Pulmonary artery endothelial cell (primary cell): ENCODE data around the gene CMTR1. TPM values are rescaled to one million over a fixed set of nuclear protein-coding genes. Genes with fewer than 3 reads are reported as not detected.
"Not testable (repeated sequence)": the region's sequence is repeated elsewhere in the genome, so short reads cannot be mapped to it uniquely, and the experiment has no call there.

Experiments
- DNase-seq: peaks from one replicate; pipeline ENCODE4 v3.0.0-alpha.2; 2011; ENCODE audit warnings: low read depth, low spot score
- total RNA-seq: library from RNA; depleted of rRNA; stranded (reverse); fragments of >200 nt; gene quantifications from 2 replicates; pipeline ENCODE4 v1.2.3, GENCODE V29; 2014

Gene CMTR1
- total RNA-seq, 1 donor from 2014 or later: 32.6 TPM

DNA sequence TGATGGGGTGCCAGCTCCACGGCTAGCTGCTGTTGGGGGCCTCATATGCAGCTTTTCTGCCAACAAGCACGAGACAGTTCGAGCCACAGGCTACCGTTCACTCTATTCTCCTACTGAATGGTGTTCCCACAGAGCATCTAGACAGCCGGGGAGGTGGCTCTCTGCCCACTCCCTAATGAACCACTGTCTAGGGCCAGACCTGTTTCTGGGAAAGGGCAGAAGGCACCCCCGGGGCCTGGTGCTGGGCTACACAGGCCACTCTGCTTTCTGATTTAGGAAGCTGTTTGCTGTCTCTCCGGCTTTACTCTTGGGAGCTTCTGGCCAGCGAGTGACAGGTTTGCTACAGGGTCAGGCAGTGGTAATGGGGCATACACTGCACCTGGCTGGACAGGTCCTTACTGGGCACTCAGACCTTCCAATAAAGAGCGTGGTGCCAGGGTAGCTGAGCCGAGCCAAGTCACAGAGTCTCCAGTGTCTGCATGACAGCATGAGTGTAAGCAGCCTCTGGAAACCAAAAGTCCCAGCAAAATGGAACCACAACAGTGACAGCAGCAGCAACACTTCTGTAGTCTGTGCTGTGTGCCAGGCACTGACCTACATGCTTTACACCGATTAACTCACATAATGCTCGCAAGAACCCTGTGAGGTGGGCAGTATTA lies 58.3 kb downstream of the CMTR1 start:
- DNase-seq: no peak

DNA sequence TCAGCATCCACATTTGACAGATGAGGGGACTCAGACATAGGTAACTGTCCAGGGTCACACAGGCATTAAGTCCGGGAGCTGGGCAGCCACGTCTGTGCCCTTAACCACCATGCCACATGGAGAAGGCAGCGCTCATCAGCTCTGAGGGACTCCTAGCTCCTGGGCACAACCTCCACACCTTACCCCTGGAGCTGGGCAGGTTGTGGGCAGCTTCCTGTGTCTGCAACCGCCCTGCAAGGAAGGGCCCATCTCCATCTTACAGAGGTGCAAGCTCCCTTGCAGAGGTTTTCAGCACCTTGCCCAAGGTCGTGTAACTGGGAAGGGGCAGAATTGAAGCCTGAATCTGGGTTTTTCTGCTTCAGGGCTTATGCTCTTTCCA lies 58.8 kb downstream of the CMTR1 start:
- DNase-seq: no peak

DNA sequence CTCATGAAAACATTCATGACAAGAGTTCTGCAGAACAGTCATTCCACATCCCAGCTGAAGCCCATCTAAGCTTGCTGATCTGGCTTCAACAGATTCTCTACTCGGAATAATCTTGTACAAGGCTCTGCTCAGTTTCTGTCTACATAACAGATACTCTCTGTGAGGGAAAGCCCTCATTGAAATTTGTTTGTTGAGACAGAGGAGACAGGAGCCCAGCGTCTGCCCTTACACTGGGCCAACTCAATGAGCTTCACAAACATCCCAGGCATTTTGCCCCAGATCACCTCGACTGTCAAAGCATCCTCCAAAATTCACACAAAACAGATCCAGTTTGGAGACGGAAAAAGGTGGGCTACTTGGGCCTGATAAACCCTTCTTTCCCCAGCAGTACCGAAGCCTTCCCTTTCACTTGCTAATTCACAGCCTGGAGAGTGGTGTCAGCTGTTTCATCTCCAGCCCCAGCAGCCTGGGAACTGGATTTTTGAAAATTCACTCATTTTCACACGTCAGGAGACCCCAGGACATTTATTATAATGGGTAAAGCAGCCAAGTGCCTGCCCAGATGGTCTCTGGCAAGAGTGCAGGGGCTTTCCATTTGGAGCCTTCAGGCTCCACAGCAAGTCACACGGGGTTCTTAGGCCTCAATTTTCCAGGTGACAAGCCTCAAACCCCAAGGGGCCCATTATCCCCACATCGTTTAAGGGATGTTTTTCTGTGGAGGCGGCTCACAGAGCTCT lies 59.4 kb downstream of the CMTR1 start:
- DNase-seq: no peak

DNA sequence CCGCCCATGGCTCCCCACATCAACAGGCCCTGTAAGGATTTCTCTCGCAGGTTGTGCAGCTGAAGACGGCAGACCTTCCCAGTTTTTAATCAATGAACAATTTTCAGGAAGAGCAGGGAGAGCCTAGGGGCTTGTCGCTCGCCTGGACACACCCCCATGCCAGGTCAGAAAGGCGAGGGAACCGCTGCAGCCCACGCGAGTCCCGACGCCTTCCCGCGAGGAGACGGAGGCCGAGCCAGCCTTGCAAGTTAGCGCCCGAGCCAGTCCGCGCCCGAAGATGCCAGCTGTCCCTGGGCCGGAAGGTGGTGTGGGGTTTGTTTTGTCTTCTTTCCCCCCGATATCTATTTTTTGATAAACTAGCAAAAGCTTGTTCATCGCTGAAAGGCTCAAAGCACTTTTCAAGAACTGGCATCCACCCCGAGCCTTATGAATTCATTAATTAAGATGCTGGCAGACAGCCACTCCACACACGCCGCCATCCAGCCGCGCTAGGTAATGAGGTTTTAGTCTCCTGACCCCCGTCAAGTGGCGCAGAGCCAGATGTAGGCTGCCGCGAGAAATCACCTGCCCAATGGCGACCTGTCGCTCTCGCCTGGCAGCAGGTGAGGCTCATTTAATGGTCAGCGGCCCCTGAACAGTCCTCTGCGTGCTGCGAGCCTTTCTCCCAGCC lies 60.1 kb downstream of the CMTR1 start:
- no peak for DNase-seq

DNA sequence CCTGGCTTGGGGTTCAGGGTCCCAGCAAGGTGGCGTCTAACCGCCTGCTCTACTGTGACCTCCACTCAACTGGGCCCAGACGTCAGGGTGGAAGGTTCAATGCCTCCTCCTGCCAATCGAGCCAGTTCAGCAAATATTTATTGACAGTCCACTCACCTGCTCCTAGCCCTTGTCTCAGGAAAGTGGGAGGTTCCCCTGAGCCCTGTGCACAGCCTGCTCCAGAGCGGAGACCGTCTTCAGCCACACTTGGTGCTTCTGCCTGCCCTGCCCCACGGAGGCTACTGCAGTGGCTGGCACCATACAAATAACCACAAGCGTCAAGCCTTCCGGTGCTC lies 60.6 kb downstream of the CMTR1 start:
- no peak for DNase-seq

DNA sequence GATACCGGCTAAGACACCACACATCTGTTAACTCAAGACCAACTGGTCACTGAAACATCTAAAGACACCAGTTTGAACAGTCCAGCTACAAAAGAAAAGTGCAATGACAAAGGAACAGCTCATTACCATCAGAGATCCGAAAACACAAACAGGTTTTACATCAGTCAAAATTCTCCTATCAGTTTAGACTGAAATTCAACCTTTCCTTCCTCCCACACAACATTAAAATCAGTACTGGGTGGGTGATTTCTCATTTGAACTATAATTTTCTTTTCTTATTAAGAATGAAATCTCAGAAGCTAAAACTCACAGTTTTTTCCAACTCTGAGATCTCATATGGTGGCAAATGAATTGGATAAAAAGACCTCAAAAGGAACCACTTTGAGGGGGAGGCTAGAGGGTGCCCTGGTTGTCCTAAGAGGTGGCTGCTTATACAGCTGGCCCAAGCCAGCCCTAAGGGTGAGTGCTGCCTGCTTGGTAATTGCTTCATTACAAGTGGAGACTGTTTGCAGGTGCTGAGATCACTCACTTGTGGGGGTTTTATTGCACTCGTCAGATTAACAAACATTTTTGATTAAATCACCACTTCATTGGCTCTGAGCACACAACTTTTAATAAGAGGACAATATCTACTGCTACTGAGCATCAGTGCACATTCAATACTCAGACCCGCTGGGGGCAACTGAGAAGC lies 62.4 kb downstream of the CMTR1 start:
- no peak for DNase-seq

DNA sequence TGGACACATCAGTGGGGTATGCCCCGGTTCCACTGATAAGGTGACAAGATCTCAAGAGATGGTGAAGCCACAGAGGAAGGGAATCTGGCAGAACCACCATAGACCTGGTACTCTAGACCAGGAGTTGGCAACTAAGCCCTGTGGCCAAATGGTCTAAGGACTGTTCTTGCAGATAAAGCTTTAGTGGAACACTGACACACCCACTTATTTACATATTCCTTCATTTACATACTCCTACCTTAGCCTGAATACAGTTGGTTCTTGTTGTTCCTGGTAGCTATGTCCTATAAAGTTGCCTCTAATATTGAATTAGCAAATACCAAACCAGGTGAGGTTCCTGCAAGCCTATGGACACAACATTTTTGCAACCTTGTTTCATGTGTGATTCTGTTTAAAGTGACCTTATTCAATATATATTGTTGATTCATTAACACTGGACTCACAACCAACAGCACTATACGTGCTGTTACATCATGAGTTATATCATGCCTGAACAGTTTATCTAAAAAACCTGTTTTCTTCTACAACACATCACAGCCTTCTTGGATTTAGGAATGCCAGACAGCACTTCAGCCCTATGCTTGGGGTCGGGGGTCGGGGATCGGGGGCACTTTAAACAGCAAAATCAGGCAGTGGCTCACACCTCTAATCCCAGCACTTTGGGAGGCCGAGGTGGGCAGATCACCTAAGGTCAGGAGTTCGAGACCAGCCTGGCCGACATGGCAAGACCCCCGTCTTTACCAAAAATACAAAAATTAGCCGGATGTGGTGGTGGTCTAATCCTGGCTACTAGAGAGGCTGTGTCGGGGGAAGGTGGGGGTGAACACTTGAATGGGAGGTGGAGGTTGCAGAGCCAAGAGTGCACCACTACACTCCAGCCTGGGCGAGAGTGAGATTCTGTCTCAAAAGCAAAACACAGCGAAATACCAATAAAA lies 64.2 kb downstream of the CMTR1 start:
- no peak for DNase-seq

DNA sequence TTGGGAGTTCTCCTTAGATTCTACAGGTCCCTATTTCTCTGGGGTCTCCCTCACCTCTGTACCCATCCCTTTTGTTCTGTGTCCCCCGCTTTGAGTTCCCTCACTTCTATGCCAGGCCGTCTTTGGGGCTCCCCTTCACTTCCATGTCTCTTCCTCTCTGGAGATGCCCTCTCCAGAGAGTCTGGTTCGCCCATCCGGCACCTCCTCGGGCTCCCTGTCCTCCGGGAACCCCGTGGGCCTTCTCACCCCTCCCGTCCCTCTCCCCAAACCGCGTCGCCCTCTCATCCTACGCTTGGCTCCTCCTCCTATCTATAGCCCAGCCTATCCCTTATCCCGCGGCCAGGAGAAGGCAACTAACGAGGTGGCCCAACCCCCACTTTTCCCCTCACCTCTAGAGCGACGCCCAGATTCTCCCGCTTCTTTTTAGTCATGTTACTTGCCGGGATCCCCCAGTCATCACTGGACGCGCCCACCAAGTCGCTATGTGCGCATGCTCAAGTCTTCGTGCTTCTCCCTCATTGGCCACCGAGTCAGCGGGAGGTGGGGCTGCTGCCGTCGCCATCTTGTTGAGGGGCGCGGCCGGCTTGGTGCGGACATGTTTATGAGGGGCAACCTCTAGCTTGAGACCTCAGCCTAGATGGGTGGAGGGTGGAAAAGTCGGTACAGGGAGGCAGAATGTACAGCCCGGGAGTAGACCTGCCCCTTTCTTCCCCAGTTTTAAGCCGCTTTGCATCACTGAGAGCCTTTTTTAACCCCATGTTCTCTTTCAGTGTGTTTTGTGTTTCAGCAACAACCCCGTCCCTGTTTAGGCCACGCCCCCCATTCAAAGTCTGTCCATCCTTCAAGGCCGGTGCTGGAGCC lies 66.6 kb downstream of the CMTR1 start, which contains the start of gene CCDC167:
CCDC167 (minus strand) TSS at position 461 of the 861 bp plus-strand sequence; CDS start at position 431, 30 bp downstream.
- peak; percentile 85 for DNase-seq

DNA sequence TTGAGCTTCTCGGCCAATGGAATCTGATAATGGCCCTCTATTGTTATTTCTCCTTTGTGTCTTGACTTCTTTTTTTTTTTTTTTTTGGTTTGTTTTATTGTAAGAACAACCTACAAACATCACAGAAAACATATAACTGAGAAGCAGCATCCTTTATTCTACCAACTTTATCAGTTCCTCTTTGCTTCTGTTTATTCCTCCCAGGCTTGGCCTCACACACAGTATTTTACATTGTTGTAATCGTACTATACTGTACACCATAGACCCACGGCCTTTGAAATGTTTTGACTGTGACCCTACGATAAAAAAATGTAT lies 67.2 kb downstream of the CMTR1 start:
- no peak for DNase-seq

DNA sequence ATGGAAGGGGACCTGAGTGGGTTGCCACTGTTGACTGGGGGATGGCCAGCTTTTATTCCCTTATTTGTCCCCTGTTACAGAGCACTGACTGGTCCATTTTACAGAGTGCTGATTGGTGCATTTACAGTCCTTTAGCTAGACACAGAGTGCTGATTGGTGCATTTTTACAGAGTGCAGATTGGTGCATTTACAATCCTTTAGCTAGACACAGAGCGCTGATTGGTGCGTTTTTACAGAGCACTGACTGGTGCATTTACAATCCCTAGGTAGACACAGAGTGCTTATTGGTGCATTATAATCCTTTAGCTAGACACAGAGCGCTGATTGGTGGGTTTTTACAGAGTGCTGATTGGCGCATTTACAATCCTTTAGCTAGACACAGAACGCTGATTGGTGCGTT lies 67.9 kb downstream of the CMTR1 start:
- DNase-seq: not testable (repeated sequence)

DNA sequence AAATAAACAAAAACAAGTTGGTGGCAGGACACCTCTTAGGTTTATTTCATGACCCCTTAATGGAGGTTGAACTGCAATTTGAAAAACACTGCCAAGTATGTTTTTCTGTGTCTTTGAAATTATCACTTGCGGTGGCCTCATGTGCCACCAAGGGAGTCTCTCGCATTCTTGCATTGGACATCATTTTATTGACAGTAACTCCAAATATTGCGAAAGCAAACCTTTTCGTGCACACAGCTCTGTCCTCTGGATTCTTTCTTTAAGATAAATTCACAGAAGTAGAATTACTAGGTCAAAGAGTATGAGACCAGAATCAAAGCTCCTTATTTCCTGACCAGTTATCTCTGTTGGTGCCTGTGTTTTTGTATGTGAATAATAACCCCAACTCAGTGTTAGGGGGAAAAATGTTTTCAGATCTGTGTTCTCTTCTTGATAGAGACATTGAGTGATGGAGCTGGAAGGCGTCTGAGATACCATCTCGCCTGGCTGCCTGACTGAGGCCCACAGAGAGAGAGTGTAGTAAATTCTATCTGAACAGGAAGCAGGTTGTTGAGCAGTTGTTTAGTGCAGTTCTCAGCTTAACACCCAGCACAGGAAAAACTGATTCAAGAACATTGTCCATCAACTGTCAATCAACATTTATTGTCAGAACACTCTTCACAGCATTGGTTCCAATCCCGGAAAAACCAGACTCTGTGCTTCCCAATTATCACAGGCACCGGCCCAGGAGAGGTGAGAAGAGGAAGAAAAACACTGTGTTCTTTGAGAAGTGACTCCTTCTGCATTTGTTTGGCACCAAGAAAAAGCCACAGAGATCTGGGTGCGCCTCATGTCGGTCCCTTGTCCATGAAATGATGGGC lies 68.8 kb downstream of the CMTR1 start:
- DNase-seq: no peak

DNA sequence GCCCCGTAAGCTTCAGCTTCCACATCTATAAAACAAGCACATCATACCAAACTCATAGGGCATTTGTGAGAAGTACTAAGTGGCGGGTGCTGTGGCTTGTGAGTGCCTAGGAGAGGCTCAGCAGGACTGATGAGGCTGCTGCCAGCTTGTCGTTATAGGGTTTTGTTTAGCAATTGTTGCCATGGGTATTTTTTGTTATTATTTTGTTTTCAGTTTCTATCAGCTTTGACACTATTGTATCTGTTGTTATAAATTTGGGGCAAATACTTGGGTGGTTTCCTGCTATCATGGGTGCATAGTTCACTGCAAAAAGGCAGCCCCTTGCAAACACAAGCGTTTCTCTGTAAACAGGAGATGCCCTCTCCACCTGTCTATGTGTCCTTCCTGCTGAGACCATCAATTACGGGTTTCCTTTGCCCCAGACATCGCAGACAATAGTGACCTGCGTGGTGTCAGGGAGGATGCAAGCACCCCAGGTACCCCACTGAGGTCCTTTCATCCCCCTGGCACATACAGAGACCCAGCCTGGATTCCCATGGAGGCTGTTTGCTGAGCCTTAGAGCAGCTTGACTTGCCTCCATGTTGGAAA lies 69.8 kb downstream of the CMTR1 start:
- no peak for DNase-seq

DNA sequence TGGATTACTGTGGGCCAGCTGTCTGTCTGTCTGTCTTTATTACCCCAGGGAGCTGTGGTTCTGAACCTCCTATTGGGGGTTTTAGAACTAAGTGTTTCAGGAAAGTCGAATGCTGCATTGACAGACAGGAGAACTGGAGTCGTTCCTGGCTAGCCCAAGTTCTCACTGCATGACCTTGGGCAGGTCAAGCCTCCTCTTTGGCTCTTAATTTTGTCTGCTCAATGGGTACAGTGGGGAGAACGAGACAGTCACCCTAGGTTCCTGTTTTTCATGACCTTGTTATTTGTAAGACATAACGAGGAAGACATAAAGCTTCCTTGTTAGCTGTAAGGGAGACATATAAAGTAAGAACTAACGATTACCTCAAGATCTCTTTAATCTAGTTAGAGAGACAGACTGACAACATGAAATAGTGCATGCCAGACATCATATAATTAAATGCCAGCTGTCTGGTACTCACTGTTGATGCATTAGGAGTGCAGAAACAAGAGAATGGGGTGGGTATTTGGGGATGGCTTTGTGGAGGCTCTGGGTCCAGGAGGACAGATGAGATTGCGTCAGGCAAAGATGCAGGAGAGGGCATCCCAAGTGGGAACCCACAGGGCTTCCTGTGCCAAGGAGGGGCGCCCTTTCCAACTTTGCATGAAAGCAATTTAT lies 70.4 kb downstream of the CMTR1 start:
- no peak for DNase-seq

DNA sequence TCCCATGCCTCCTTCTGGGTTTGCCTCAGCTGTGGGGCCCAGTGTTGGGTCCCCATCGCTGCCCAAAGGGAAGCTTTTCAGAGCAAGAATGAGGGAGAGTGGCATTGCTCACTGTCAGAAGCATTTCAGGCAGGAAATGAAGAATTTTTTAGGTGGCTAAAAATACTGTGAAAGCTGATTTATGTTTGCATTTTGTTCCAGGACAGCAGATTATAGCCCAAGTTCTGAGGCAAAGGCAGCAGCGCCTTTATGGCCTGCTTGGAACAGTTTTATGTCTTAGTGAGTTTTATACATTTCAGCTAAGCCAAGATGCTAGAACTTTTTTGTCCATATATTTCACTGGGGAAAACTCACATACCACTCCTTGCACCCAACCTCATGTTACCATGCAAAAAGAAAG lies 71.0 kb downstream of the CMTR1 start:
- DNase-seq: no peak

DNA sequence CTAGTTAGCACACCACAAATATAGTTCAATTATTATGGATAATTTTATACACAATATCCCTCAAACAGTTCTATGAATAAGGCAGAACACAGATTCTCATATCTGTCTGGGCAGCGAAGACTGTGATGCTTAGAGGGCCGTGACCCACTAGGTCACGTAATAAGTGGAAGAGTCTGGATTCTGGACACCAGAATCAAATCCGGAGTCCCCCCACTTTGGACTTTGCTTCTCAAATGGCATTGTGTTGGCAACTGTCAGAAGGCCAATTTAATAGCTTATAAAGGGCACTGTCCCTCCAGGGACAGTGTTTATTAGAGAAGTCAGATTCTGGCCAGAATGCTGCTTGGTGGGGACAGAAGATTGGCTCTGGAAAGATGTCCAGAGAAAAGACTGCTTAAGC lies 73.5 kb downstream of the CMTR1 start:
- DNase-seq: no peak

DNA sequence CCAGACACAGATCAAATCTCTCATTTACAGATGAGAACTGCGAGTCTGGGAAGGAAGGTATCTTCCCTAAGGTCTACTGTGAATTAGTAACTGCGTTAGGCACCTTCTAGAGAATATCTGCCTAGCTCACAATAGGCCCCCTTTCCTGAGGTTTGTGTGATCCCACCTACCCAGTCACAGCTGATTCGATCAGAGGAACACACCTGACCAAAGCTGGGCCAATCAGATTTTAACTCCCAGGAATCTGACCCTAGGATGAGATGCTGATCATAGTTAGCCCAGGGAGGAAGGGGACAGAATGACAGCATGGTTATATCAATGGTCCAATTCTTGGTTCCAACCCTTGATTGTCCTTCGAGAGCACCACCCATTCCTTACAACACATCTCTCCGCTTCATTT lies 74.1 kb downstream of the CMTR1 start:
- no peak for DNase-seq

DNA sequence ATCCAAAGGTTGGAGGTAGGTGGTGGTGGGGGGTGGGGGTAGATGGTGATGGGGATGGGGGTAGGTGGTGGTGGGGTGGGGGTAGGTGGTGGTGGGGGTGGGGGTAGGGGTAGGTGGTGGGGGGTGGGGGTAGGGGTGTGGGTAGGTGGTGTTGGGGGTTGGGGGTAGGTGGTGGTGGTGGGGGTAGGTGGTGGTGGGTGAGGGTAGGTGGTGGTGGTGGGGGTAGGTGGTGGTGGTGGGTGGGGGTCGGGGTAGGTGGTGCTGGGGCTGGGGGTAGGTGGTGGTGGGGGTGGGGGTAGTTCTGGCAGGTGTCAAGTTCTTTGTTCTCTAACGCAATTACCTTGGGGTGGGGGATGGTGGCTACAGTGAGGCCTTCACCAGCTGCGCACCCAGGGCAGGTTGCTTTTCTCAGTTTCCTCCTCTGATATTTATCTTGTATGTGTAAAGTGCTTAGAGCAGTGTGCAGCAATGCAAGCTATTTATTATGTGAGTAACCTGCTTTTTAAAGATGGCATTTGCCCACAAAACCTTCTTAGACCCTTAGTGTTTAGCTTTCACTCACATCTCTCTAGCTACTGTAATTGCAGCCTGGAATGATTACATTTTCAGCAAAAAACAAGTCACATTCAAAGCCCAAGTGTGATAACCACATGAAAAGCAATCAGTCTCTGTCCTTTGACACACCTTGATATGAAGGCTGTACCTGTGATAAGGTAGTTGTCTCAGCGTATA lies 74.8 kb downstream of the CMTR1 start:
- no peak for DNase-seq

DNA sequence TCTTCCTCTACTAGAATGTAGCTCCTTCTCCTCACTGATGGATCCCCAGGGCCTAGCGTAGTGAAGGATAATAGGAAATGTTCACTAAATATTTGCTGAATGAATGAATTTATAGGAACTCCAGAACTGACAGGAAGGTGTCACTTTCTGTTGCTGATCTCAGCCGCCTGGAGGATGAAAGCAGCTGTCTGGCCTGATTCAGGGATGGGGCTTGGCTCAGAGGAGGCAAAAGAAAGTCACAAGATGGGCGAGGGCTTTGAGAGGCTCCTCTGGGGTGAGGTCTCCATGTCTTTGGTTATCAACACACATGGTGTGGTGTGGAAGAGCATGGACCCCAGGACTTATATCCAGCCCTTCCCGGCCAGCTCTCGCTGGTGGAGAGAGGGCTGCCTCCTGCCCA lies 78.2 kb downstream of the CMTR1 start:
- no peak for DNase-seq
